AG10803 (cell line): ENCODE results near the gene ZDHHC19.

ENCODE experiments used
- DNase-seq: peaks from one replicate; pipeline ENCODE4 v3.0.0; 2010; ENCODE audit warnings: low read depth
- H3K4me3 ChIP-seq: 2 replicates; pipeline ENCODE4 v1.5.1; 2011; ENCODE audit warnings: mild to moderate bottlenecking, low read length, control low read depth
- CTCF ChIP-seq: conservative IDR thresholded peaks from 2 replicates; pipeline ENCODE4 v1.5.1; 2011; ENCODE audit warnings: mild to moderate bottlenecking, low read length, control low read depth, inconsistent platforms

The ZDHHC19 gene

GRCh38 chr3:196220991-196221390 is 9.8 kb upstream of the ZDHHC19 start:
- no peak for DNase-seq
- no peak overlapping the region for H3K4me3 ChIP-seq
- no peak for TF ChIP-seq CTCF

DNA sequence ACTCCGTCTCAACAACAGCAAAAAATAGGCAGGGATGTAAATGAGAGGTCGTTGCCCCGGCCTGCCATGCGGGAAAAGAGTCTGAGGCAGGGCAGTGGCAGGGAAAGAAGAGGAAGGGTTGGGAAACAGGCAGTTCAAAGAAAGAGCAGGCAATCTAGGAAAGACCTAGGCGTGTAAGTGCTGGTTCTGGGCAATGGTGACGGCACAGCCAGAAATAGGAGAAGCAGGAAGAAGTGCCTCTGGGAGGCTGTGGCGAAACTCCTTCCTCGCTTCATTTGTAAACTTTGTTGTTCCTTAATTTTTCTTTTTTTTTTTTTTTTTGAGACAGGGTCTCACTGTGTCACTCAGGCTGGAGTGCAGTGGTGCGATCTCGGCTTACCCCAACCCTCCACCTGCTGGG is 9.4 kb upstream of the ZDHHC19 start:
- no peak for DNase-seq
- H3K4me3 ChIP-seq, result no peak overlapping the region
- no peak for TF ChIP-seq CTCF

DNA sequence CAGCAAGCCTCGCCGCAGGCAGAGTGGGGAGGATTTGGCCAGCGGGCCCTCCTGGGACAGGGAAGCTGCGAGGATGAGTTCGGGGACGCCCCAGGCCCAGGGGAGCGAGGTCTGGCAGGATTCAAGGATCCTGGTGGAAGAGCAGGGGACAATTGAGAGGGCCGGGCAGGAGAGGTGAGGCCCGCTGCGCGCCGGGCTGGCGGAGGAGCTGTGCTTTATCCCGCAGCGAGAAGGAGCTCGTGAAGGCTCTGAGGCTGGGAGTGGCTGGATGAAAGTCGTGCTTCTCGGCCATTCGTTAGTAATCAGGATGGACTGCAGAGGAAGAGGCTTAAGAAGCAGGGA is 8.7 kb upstream of the ZDHHC19 start:
- no peak for TF ChIP-seq CTCF
- DNase-seq, result no peak
- H3K4me3 ChIP-seq, result no peak overlapping the region; the same call in 1 of the 2 replicates

DNA sequence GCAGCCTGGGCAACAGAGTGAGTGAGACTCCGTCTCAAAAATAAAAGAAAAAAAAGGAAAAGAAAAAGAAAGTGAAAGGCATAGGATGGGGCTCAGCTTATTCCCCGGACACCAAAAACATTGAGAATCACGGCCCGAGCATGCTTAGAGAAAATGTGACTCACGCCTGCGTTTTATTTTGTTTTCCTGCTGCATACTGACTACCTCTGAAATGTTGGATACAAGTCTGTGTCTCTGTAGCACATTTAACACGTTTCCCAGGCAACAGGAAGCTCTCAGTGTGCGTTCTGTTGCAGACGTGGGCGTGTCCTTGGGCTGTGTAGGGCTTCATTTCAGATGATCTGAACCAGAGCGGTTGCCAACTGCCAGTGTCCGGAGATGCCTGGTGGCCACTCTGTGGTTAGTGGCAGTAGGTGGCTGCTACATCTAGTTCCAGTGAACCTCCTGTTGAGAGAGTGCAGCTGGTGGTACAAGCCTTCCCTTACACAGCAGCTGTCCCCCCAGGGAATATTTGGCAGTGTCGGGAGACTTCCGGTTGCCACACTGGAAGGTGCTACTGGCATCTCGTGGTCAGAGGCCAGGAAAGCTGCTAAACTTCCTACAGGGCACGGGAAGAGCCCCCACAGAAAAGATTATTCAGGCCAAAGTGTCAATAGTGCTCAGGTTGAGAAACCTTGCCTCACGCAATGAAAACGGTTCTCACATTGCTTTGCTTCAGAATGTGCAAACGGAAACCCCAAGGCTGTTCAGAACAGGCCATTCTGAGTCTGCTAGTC is 8.2 kb upstream of the ZDHHC19 start:
- peak; percentile 89 for DNase-seq
- TF ChIP-seq CTCF, result 0 out of 2 replicates have a peak, but pooled peaks have one; percentile 7
- H3K4me3 ChIP-seq, result peak overlapping the region; percentile 41

DNA sequence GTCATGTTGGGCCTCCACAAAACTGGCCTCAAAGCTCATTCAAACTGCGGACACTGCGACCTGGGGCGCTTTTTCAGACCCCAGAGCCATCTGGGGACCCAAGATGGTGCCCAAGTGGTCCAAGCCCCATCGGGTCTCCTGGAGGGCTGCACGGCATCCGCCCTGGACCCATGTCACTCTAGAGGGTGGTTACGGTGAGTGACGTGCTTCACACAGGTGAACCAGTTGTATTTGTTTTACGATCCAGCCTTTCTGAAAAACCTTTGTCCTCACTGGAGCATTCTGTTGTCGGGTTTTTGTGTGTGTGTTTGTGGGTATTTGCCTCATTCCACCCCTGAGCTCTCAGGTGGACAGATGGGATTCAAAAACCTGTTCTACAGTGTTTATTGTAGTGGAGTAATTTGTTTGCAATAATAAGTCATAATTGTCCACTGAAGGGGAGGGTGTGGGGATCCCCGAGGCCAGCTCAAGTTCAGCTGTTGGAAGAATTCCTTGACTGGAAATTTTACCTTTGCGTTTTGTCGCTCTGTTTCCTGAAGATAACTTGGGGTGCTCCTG is 7.0 kb upstream of the ZDHHC19 start:
- DNase-seq, result no peak
- no peak overlapping the region for H3K4me3 ChIP-seq
- TF ChIP-seq CTCF, result no peak

GRCh38 chr3:196217307-196218154 is 6.3 kb upstream of the ZDHHC19 start:
- DNase-seq, result no peak
- TF ChIP-seq CTCF, result no peak
- H3K4me3 ChIP-seq, result no peak overlapping the region
